Neural crest cell (in vitro differentiated cells): ENCODE results near the gene UROC1. TPM values are rescaled to one million over a fixed set of nuclear protein-coding genes. Genes with fewer than 3 reads are reported as not detected.

Experiments
- DNase-seq: peaks from one replicate; pipeline ENCODE4 v3.0.0; 2021; ENCODE audit warnings: low read depth, mixed read lengths, low spot score
- H3K27ac Mint-ChIP-seq: one replicate; pipeline ENCODE4 v1.8.0; 2021; ENCODE audit warnings: mild to moderate bottlenecking, mixed read lengths; ENCODE audit not compliant: unreplicated experiment
- H3K27me3 Mint-ChIP-seq: 2 replicates; pipeline ENCODE4 v1.8.0; 2021; ENCODE audit warnings: low read depth, mild to moderate bottlenecking, mixed read lengths
- H3K36me3 Mint-ChIP-seq: 2 replicates; pipeline ENCODE4 v1.8.0; 2021; ENCODE audit warnings: low read depth, mild to moderate bottlenecking, mixed read lengths
- H3K4me1 Mint-ChIP-seq: 2 replicates; pipeline ENCODE4 v1.8.0; 2021; ENCODE audit warnings: mixed read lengths
- H3K4me3 Mint-ChIP-seq: one replicate; pipeline ENCODE4 v1.8.0; 2021; ENCODE audit warnings: mild to moderate bottlenecking, mixed read lengths
- H3K9me3 Mint-ChIP-seq: 2 replicates; pipeline ENCODE4 v1.8.0; 2021; ENCODE audit warnings: mixed read lengths
- CTCF ChIP-seq: fragments of 200-600 bp; sonication (generic); conservative IDR thresholded peaks from 2 replicates; pipeline ENCODE4 v1.5.0; 2021; ENCODE audit warnings: antibody characterized with exemption, mild to moderate bottlenecking
- total RNA-seq: library from RNA; stranded (reverse); gene quantifications from 2 replicates; pipeline ENCODE4 v1.2.1, GENCODE V29; 2021

The UROC1 gene
- total RNA-seq, 1 donor from 2014 or later, result not detected

GRCh38 chr3:126442094-126442855 is 75.3 kb downstream of the UROC1 start:
- peaks cover 5% of the 10 kb centered on the region for H3K4me1 Mint-ChIP-seq
- no peak overlapping the region for H3K27ac Mint-ChIP-seq
- no peaks in the 10 kb centered on the region for H3K36me3 Mint-ChIP-seq
- DNase-seq, result no peak
- no peaks in the 10 kb centered on the region for H3K27me3 Mint-ChIP-seq
- H3K9me3 Mint-ChIP-seq, result no peaks in the 10 kb centered on the region
- no peak for TF ChIP-seq CTCF
- H3K4me3 Mint-ChIP-seq, result no peak overlapping the region

GRCh38 chr3:126441256-126441880 is 76.2 kb downstream of the UROC1 start:
- Mint-ChIP-seq H3K27ac (no peak overlapping the region), H3K9me3 (no peaks in the 10 kb centered on the region), H3K36me3 (no peaks in the 10 kb centered on the region), H3K4me3 (no peak overlapping the region), H3K4me1 (peaks cover 5% of the 10 kb centered on the region), H3K27me3 (no peaks in the 10 kb centered on the region)
- no peak for DNase-seq
- TF ChIP-seq CTCF, result no peak

- TF ChIP-seq CTCF, result no peak
- H3K4me3 Mint-ChIP-seq, result no peak overlapping the region
- peaks cover 5% of the 10 kb centered on the region for H3K4me1 Mint-ChIP-seq
- no peaks in the 10 kb centered on the region for H3K27me3 Mint-ChIP-seq
- DNase-seq, result no peak
- H3K36me3 Mint-ChIP-seq, result no peaks in the 10 kb centered on the region
- no peak overlapping the region for H3K27ac Mint-ChIP-seq
- no peaks in the 10 kb centered on the region for H3K9me3 Mint-ChIP-seq
Measured at GRCh38 chr3:126440709-126440995, 76.9 kb downstream of the UROC1 start.

GRCh38 chr3:126439968-126440708 is 77.4 kb downstream of the UROC1 start:
- no peak overlapping the region for H3K4me3 Mint-ChIP-seq
- TF ChIP-seq CTCF, result no peak
- no peak for DNase-seq
- no peaks in the 10 kb centered on the region for H3K9me3 Mint-ChIP-seq
- no peaks in the 10 kb centered on the region for H3K36me3 Mint-ChIP-seq
- H3K27me3 Mint-ChIP-seq, result no peaks in the 10 kb centered on the region
- peaks cover 5% of the 10 kb centered on the region for H3K4me1 Mint-ChIP-seq
- no peak overlapping the region for H3K27ac Mint-ChIP-seq

- Mint-ChIP-seq H3K4me3 (no peak overlapping the region), H3K36me3 (no peaks in the 10 kb centered on the region), H3K27ac (no peak overlapping the region), H3K9me3 (no peaks in the 10 kb centered on the region), H3K4me1 (peaks cover 8% of the 10 kb centered on the region), H3K27me3 (no peaks in the 10 kb centered on the region)
- DNase-seq, result no peak
- no peak for TF ChIP-seq CTCF
Measured at GRCh38 chr3:126439346-126439967, 78.1 kb downstream of the UROC1 start.
